SK-N-DZ (cell line): ENCODE measurements around the gene NDUFB6.
"Not testable (repeated sequence)": the region's sequence is repeated elsewhere in the genome, so short reads cannot be mapped to it uniquely, and the experiment has no call there.

Experiments used
- DNase-seq: peaks from one replicate; pipeline ENCODE4 v3.0.0-alpha.2; 2015; ENCODE audit warnings: low spot score

The NDUFB6 gene

DNA sequence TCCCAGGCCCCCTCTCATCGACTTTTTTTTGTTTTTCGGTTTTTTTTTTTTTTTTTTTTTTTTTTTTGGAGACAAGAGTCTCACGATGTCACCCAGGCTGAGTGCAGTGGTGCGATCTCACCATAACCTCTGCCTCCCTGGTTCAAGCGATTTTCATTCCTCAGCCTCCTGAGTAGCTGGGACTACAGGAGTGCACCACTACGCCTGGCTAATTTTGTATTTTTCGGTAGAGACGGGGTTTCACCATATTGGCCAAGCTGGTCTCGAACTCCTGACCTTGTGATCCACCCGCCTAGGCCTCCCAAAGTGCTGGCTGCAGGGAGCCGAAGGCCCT, 48.4 kb downstream of the NDUFB6 start:
- not testable (repeated sequence) for DNase-seq

DNA sequence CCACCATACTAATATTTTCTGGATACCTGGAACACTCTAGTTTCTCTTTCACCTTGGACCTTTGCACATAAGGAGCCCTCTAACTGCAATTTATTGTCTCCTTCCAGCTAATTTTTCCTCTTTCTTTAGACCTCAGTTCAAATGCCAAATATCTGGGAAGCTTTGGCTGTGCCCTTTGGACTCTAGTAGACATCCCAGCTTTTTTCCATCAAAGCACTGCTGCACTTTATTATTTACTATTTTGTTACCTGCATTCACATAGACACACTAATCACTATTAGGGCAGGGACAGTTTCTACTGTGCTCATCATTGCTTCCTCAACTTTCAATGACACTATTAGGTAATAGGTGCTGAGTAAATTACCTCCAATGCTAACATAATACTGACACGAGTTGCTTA, 49.0 kb downstream of the NDUFB6 start:
- DNase-seq: no peak

DNA sequence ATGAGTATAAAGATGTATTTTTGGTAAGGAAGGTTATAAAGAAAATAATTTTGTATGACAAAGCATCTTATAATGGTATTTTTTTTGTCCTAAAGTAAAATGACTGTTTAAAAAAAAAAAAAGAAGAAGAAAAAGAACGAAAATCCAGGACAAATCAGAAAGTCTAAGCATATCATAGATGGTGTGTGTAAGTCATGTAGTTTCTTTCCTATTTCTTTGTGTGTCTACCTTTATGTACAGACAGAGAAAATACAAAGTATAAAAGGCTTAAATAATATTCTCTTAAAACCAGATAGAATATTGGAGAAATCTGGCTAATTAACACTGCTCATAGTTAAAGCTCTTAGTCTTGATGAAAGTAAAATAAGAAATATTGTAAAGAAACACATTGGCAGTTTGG, 54.7 kb downstream of the NDUFB6 start:
- DNase-seq: no peak

DNA sequence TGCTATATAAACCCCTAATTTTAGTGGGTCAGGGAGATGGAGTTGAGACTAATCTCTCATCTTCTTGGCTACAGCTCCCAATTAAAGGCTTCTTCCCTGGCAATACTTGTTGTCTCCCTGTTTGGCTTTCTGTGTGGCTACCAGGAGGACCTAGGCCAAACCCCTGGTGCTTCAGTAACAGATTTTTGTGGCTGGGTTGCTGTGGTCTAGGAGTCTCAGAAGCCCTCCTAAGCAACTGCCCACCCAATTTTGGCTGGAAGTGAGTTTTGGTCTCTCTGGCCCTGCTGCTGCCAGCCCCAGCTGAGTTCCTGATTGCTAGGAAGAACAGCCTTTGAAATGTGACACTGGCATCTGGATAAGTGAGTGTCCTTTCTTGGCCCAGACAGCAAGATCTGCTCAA, 56.7 kb downstream of the NDUFB6 start:
- no peak for DNase-seq

DNA sequence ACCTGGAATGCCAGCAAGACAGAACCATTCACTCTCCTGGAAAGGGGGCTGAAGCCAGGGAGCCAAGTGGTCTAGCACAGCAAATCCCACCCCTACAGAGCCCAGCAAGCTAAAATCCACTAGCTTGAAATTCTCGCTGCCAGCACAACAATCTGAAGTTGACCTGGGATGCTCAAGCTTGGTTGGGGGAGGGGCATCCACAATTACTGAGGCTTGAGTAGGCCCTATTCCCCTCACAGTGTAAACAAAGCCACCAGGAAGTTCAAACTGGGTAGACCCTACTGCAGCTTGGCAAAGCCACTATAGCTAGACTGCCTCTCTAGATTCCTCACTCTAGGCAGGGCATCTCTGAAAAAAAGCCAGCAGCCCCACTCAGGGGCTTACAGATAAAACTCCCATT, 64.2 kb downstream of the NDUFB6 start:
- no peak for DNase-seq

DNA sequence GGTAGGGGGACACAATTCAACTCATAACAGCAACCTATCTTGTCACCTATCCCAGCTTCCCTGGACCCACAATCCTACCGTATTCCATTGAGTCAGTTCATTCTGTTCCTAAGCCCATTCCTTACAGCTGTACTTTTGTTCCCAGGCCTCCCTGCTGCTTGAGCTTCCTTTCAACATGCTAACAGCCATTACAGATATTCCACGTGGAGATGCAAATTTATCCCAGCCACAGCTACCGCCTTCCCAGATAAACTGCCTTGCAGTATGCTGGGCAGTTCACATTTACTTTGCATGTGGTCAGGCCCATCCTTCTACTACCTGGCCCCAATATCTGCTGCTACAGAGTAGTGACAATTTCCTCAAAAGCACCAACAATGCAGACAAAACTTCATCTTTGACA, 70.0 kb downstream of the NDUFB6 start:
- DNase-seq: no peak
